ENCODE data around the gene C5orf63.

GRCh38 chr5:127031863-127032232 is 41.5 kb downstream of the C5orf63 start:
- no peak for TF ChIP-seq CREB5 (CRISPR knock-in tag; IDR thresholded peaks at IDR 0.05; ENCODE audit: low read depth)
- no peak for TF ChIP-seq ZFP30 (CRISPR knock-in tag; IDR thresholded peaks at IDR 0.05)
- no peak for TF ChIP-seq ZNF70 (CRISPR knock-in tag; IDR thresholded peaks at IDR 0.05)
- no peak for TF ChIP-seq ESRRG (CRISPR knock-in tag; IDR thresholded peaks at IDR 0.05)
- TF ChIP-seq ZC3H10 (CRISPR knock-in tag; IDR thresholded peaks at IDR 0.05), result no peak
- no peak for TF ChIP-seq CSRNP3 (CRISPR knock-in tag; IDR thresholded peaks at IDR 0.05)
- no peak for TF ChIP-seq ZFP3 (CRISPR knock-in tag; IDR thresholded peaks at IDR 0.05)
- no peak for TF ChIP-seq GLIS3 (CRISPR knock-in tag; IDR thresholded peaks at IDR 0.05)
